Uterus (tissue), 2 donors: Measurements from ENCODE around the gene CERS6.

Source experiments
- CTCF ChIP-seq, 4 experiments: fragments of 200-600 bp in 2 of 4; fragments of 450-650 bp in 2 of 4; sonication (generic) in 2 of 4; IDR thresholded peaks; one replicate each; pipeline ENCODE4 v1.5.1; 2016 to 2019; ENCODE audit warnings: antibody characterized with exemption in 4 of 4, mild to moderate bottlenecking in 2 of 4, moderate library complexity in 1 of 4
- POLR2A ChIP-seq, 2 donors: fragments of 450-650 bp; IDR thresholded peaks; one replicate each; pipeline ENCODE4 v1.6.1; 2016; ENCODE audit warnings: antibody characterized with exemption in 2 of 2, mild to moderate bottlenecking in 1 of 2, moderate library complexity in 1 of 2

GRCh38 chr2:168757223-168757622, 301.2 kb downstream of the CERS6 start:
- no peak for TF ChIP-seq CTCF (IDR thresholded peaks at IDR 0.05)
- no peak for TF ChIP-seq POLR2A (IDR thresholded peaks at IDR 0.05)
